ENCODE data around the gene STIMATE. TPM values are rescaled to one million over a fixed set of nuclear protein-coding genes. Genes with fewer than 3 reads are reported as not detected.

STIMATE gene
- total and polyA plus RNA-seq, 2 of the 4 experiments (the other 2 are of a cell fraction): 10.6 to 17.8 TPM

DNA sequence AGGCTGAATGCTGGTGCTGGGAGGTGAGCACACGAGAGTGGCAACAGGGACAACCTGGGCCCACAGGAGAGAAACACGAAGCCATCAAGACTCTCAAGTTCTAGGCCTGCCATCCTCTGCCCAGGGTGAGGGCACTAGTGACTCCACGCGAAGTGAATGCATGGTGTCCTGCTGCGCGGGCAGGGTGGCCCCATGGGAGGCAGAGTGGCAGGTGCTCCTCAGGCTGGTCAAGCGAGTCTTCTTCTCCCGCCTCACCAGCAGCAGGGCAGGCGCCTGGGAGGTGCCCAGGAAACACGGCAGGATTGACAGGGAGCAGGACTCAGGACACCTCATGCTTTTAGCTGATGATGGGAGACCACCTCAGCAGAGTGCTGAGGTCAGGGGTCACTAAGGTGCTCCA lies 26.9 kb downstream of the STIMATE start:
- Histone ChIP-seq H3K9me3 (ENCODE audit: control insufficient read depth, insufficient read depth, low read length) (no peaks in the 10 kb centered on the region), H2BK120ac (ENCODE audit: low read depth, low read length) (no peak overlapping the region), H4K91ac (ENCODE audit: insufficient read depth, low read depth, low read length) (no peak overlapping the region), H3K9ac (ENCODE audit: low read depth, low read length) (no peak overlapping the region), H3K79me1 (ENCODE audit: low read depth in 1 of 2, low read length in 2 of 2) (peaks cover 8 to 45% of the 10 kb centered on the region in 2 experiments), H2BK20ac (ENCODE audit: low read depth, low read length) (no peak overlapping the region), H4K5ac (ENCODE audit: low read depth, low read length) (no peak overlapping the region), H3K9me1 (ENCODE audit: insufficient read depth, low read length) (peaks cover 7% of the 10 kb centered on the region; the same call in 1 of the 2 replicates), H3K18ac (ENCODE audit: low read depth, low read length) (no peak overlapping the region), H2AK5ac (ENCODE audit: low read depth, low read length) (no peak overlapping the region), H2AK9ac (replicated peaks; ENCODE audit: low read depth, low read length, poor library complexity) (no peak overlapping the region), H3K4me3 (ENCODE audit: insufficient read depth, low read depth, low read length) (no peak overlapping the region), H3K23ac (ENCODE audit: low read depth, low read length) (no peak overlapping the region), H4K8ac (ENCODE audit: low read depth in 2 of 2, low read length in 2 of 2) (no peak overlapping the region), H3K14ac (replicated peaks; ENCODE audit: low read depth, low read length) (no peak overlapping the region), H4K20me1 (ENCODE audit: insufficient read depth, low read length) (no peaks in the 10 kb centered on the region; the same call in 1 of the 2 replicates), H2BK15ac (ENCODE audit: low read depth, low read length) (no peak overlapping the region), H2BK5ac (ENCODE audit: low read depth, low read length, poor library complexity, severe bottlenecking) (no peak overlapping the region), H3K4me2 (ENCODE audit: low read depth, low read length) (no peak overlapping the region), H2AFZ (replicated peaks; ENCODE audit: low read length, poor library complexity) (no peak overlapping the region), H3K36me3 (ENCODE audit: control insufficient read depth, insufficient read depth, low read length) (no peaks in the 10 kb centered on the region), H3K56ac (ENCODE audit: extremely low read depth, insufficient read depth, low read length) (no peak overlapping the region), H3K27me3 (ENCODE audit: control insufficient read depth, insufficient read depth, low read length) (no peaks in the 10 kb centered on the region), H3K4me1 (ENCODE audit: control insufficient read depth, insufficient read depth, low read length) (peaks cover 9% of the 10 kb centered on the region), H3K4ac (ENCODE audit: low read depth, low read length) (no peak overlapping the region), H3K27ac (ENCODE audit: insufficient read depth, low read length) (no peak overlapping the region)
- dilution Hi-C loops (cut with HindIII; ENCODE audit: low sequenced_read_pairs, unreplicated experiment) (no loop called here), in situ Hi-C loops (cut with MboI; ENCODE audit: low sequenced_read_pairs) (no loop called here), intact Hi-C loops (cut with micrococcal nuclease) (no loop called here)
- no peak for TF ChIP-seq FOS (IDR thresholded peaks at IDR 0.05; ENCODE audit: low read depth, low read length)
- DNase-seq: no peak
- POLR2A ChIA-PET (ENCODE audit: unreplicated experiment): no interaction called here
- no TSS peak for BruUV-seq (replicated peaks)
- 86% methylated on average over 5 of the region's 10 CpGs; no CpG with 5 or more reads in 1 of the 2 experiments for WGBS, 2 experiments (ENCODE audit: extremely low coverage in 2 of 2, insufficient read length in 1 of 2)
- ATAC-seq (ENCODE audit: low read depth): no peak
- CTCF ChIA-PET: no interaction called here

All from IMR-90 (cell line).